GM10847 (cell line): Measurements from ENCODE around the gene SNX13.
A peak's percentile ranks its signal among the peaks of the same experiment; 100 is the strongest.

Experiments used
- POLR2A ChIP-seq: IDR thresholded peaks from 2 replicates; pipeline ENCODE4 v1.6.1; 2011; ENCODE audit not compliant: insufficient read length; ENCODE audit errors: extremely low read depth

SNX13 gene, protein sequence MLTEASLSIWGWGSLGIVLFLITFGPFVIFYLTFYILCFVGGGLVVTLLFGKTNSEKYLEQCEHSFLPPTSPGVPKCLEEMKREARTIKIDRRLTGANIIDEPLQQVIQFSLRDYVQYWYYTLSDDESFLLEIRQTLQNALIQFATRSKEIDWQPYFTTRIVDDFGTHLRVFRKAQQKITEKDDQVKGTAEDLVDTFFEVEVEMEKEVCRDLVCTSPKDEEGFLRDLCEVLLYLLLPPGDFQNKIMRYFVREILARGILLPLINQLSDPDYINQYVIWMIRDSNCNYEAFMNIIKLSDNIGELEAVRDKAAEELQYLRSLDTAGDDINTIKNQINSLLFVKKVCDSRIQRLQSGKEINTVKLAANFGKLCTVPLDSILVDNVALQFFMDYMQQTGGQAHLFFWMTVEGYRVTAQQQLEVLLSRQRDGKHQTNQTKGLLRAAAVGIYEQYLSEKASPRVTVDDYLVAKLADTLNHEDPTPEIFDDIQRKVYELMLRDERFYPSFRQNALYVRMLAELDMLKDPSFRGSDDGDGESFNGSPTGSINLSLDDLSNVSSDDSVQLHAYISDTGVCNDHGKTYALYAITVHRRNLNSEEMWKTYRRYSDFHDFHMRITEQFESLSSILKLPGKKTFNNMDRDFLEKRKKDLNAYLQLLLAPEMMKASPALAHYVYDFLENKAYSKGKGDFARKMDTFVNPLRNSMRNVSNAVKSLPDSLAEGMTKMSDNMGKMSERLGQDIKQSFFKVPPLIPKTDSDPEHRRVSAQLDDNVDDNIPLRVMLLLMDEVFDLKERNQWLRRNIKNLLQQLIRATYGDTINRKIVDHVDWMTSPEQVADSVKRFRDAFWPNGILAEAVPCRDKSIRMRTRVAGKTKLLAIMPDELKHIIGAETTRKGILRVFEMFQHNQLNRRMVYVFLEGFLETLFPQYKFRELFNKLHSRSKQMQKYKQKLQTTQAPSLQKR

DNA sequence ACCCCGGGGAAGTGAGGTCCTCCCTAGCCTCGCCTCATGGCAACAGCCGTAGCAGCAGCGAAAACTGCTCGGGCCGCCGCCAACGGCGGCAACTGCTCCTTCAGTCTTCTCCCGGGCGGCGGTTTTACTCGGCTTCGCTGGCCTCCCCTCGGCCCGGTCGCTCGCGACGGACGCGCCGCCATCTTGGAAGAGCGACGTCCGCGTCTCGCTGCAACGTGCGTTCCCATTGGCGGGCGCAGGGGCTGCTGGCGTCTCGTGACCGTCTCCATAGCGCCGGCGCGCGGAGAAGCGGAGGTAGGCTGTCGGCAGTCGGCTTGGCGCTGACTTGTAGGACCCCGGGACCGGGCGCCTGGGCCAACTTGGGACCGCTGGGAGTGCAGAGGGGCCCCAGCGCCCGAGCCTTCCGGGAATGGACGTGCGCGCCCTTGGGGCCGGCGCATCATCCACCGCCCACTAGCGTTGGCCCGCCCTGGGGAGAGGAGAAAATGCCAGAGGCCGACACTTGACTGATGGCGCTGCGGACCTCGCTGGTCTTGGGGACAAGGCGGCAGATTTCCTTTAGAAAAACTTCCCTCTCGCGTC is at the start of gene SNX13:
Gene SNX13, minus strand, starts transcription at position 193 of the 582 bp plus-strand sequence. CDS start 199 bp downstream, outside the sequence.
- peak; percentile 79 for TF ChIP-seq POLR2A

DNA sequence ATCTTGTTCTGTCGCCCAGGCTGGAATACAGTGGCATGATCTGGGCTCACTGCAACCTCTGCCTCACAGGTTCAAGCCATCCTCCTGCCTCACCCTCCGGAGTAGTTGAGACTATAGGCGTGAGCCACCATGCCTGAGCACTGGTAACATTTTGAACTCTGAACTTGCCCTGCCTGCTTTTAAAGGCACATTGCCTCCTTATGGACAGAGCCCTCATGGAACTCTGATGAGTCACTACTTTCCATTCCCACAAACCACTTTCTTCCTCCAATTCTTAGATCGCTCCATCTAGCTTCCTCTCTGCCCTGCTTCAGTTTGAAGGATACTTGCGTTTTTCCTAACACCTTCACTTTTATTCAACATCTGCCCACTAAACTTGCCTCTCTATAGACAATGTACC is 49.3 kb upstream of the SNX13 start:
- TF ChIP-seq POLR2A = no peak

DNA sequence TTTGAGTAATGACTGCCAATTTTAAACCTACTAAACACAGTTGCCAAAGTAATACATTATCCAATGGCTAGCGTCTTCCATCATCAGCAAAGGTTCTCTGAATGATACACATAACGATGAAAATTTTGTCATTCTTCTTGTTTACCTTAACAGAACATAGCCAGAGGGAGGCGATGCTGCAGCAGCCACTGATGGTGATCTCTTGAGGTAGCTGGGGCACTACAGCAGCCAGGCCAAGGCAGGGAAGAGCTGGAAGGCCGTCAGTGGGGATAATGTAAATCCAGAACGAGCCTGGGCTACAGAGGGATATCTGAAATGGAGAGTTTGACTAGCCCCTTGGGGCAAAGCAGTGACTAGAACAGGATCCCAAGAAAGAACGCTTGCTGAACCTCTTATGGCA is 48.6 kb upstream of the SNX13 start:
- TF ChIP-seq POLR2A = no peak

DNA sequence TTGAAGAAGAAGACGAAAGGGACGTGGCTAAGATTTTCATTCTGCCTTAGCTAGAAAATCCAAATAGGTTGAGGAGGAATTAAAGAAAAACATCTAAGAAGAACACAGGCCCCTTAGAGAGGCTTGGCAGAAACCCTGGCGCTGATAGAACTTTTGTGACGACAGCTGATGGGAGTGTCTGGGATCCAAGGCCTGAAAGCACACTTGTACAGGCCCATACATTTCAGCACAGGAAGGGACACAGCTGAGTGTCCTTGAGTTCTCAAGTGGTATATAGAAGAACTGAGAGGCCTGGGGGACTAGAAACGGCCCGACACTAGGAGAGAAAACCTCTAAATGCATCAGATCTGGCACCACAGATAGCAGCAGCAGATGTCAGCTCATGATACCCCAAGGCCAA is 47.8 kb upstream of the SNX13 start:
- TF ChIP-seq POLR2A = no peak

DNA sequence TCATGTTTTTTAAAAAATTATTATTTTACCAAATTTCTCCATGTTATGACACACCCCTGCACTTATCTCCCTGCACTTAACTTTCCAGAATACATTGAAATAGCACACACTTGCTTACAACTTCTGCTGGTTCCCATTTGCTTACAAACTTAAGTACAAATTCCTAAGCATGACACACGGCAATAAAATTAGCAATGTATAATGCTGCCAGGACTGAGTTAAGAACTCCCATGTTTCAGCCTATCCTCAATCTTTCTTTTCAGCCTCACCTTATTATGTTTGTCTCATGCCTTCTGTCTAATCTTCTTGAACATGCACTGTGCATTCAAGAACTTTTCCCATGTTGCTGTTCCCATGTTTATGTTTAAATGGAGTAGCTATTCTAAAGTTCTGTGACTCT is 46.6 kb upstream of the SNX13 start:
- TF ChIP-seq POLR2A = no peak

DNA sequence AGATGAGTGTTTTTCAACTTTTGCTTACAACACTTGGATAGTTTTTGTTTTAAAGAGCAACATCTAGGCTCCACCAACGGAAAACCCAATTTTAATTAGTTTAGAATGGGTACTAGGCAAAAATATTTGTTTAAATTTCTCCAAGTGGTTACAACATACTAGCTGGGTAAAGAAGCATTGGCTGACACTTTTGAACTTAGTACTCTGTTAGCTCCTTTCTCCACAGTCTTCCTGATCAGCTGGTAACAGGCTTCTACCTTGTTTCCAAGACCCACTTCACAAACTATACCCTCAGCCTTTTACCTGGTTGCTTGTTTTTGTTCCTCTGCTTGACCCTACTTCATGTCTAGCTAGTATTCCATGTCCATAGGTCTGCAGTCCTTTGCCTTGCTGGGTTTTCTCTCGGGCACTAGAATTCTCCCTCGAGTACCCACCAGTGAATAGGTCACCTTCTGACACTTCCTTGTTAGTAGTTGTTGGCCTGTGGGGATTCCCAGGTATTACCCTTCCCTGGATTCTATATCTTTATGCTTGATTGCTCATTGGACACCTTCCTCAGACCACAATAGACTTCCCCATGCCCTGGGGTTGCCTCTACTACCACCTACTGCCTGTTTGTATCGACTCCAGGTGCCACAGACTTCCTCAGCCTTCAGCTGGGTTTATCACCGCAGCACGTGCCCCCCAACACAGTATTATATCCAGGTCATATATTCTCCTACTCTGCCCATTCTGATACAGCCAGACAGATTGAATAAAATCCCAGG is 45.4 kb upstream of the SNX13 start:
- TF ChIP-seq POLR2A = no peak

DNA sequence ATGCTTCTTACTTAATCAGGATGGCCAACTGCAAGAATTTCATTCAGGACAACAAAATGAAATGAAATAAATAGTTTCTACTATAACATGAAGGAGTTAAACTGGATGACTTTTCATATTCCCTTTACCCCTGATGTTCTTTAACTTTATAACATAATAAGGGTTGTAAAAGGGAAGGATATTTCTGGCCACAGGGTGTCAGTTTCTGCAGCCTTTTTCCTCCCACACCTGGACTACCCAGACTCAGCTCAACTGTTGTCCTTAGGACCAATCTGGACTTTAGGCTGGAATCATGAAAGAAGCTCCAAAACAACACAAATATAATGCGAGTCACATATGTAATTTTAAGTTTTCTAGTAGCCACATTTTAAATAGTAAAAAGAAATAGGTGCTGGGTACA is 44.0 kb upstream of the SNX13 start:
- no peak for TF ChIP-seq POLR2A

DNA sequence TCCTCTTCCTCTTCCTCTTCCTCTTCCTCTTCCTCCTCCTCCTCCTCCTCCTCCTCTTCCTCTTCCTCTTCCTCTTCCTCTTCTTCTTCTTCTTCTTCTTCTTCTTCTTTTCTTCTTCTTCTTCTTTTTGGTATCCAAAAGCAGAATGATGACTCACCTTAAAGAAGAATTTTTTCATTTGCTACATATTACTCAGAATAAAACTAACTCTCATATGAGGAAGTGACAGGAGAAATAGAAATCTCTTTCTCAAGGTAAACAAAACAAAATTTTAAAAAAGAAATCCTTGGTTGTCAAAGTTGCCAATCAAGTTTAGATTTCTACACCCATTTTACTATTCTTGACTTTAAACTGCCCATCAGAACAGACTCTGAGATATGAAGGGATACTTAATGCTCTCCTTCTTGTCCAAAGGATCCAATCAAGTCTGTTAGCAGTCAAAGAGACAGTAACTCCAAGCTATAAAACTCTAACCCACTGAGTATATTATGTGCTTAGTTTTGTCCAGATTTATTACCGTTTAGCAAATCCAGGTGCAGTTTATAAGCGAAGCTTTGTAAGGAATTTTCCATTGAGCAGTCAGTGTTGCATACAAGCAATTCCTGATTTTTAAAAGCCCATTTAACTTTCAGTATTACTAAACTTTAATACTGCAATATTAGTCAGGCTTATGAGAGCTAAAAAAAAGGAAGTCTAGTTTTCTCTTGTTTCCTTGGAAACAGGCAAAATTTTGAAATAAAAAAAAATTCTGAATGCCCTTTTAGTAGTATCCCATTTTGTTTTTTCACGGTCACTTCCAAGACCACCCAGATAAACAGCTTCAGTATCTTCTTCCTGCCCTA is 43.1 kb upstream of the SNX13 start:
- no peak for TF ChIP-seq POLR2A

DNA sequence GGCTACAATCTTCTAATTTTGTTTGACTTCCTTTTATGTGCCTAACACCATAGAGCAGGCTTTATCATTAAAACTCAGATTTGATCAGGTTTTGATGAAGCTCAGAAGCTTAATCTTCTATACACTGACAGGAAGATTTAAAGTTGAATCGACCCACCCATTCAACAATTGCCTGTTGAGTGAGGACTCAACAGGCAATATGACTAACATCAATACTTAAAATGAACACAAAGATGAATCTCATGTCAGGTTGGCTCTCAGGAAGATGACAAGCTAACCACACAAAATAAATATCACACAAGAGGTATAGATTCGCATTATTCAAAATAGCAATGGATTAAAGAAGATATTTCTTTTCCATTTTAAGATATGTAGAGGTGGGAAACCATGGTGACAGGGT is 36.7 kb upstream of the SNX13 start:
- TF ChIP-seq POLR2A = no peak

DNA sequence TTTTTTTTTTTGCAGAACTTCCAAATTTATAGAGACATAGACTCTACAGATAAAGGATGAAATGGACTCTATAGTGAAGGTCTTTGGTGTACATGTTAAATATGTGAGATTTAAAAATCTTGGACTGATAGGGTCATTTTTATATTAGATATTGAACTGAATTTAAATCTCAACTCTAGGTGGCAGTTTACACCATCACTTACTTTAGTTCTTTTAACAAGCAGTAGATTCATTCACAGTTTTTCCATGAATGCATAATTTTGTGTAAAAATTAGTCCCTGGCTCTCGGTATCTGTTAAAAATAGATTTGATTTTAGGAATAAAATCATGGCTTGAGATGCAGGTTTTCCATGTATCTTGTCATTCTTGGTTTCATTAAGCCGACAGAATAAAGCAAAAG is 31.1 kb upstream of the SNX13 start:
- TF ChIP-seq POLR2A = no peak

DNA sequence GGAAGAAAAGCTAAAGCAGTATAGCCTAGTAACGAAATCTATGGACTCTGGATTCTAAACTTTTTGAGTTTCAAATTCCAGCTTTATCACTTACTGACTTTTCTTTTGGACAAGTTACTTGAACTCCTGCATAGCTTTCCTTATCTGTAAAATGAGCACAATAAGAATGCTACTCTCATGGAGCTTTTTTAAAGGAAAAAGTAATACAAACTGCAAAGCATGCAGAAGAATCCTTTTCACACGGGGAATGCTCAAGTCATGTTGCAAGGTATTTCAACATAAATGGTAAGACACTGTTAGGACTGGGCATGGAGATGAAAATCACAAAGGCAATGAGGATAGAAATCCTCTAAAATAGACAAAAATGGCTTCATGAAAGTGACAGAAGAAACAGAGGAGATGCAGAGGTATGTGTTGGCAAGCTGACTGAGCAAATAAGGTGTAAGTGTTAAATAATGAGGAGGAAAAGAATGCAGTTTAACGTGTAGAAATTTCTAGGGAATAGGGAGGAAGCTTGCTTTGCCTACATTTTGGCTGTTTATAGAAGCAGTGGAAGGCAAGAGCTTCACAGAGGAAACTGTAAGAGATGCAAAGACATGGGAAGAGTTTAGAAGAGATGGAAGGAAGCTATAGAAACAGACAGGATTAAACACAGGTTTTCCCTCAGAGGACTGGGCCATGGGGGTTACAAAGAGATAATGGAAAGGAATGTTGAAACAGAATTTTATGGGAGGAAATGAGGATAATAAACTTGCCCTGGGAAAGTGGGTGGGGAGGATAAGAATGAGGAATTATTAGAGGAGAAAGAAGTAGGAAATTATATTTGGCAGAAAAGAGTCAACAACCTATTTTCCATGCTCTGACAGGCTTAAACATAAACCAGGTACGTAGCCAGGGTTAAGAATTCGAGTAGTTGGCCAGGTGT is 28.8 kb upstream of the SNX13 start:
- no peak for TF ChIP-seq POLR2A

DNA sequence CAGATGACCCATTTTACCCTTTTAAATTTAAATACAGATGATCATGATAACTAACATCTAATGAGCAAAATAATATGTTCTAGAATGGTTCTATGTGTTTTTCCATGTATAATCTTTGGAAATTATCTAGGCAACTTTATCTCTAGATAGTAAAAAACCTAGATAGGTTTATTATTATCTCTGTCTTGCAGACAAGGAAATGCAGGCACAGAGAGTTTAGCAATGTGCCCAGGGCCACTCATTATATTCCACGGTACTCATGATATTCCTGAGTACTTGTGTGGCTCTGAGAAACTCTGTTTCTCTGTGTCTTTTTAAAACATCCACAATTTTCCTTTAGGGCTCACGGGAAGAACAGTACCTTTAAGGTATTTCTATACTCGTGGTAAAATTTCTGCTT is 26.4 kb upstream of the SNX13 start:
- no peak for TF ChIP-seq POLR2A

DNA sequence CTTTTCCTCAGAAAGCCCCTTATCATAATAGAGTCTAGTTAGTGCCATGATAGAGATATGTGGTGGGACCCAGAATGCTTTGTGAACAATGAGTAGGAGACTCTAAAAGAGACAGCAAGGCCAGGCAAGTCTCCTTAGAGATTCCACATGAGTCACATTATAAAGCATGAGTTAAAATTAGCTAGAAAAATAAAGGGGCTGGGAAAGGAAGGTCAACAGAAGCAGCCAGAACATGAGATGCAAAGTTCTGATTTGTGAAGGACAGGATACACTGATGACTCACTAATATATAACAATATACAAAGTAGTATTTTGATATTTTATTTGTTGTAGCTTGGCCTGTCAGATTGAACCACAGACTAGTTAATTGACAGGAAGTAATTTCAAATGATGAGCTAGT is 25.3 kb upstream of the SNX13 start:
- TF ChIP-seq POLR2A = no peak

DNA sequence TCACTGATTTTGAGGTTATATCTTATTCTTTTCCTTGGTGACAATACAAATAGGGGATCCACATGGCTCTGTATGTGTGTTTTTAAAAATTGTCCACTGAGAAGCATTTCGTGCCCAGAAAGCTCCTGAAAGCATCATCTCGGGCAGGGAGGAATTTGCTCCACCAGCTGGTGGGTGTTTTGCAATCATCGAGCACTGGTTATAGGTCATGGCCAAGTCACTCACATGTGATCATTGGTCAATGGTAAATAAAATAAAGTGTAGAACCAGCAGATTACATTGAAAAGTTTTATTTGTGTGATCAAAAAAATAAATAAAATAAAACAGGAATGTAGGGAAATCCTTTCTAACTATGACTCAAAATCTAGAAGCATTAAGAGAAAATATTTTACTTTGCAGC is 23.0 kb upstream of the SNX13 start:
- TF ChIP-seq POLR2A = no peak

DNA sequence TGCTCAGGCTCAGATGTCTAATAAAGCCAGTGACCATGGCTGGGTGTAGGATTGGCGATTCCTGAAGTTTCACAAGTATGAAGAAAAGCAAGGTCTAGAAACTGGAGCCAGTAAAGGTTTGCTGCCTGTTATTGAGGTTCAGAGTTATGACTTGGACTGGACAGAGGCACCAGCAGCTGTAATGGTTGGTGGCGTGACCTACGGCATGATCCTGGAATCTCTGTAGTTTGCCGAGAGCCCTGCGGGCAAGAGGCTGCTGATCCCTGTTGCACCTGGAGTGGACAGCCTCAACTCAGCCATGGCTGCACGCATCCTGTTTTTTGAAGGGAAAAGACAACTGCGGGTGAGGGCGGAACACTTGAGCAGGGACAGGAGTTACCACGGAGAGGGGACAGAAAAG is 22.4 kb upstream of the SNX13 start:
- no peak for TF ChIP-seq POLR2A
